Right renal cortex interstitium (tissue), 3 donors: ENCODE results near the gene SAFB2. TPM values are rescaled to one million over a fixed set of nuclear protein-coding genes. Genes with fewer than 3 reads are reported as not detected.

ENCODE experiments used
- DNase-seq, 3 donors: peaks; one replicate each; pipeline ENCODE4 v3.0.0-alpha.2; 2013; ENCODE audit warnings: low read depth in 3 of 3, low spot score in 2 of 3
- polyA plus RNA-seq, 3 donors: library from polyadenylated mRNA; unstranded; fragments of 120-200 nt; gene quantifications; one replicate each; pipeline ENCODE4 v1.2.1, GENCODE V29; 2013; ENCODE audit not compliant: insufficient read length in 3 of 3

The SAFB2 gene
- polyA plus RNA-seq = 10 to 100 TPM; 60.0 to 84.7 (median 64.6) TPM

DNA sequence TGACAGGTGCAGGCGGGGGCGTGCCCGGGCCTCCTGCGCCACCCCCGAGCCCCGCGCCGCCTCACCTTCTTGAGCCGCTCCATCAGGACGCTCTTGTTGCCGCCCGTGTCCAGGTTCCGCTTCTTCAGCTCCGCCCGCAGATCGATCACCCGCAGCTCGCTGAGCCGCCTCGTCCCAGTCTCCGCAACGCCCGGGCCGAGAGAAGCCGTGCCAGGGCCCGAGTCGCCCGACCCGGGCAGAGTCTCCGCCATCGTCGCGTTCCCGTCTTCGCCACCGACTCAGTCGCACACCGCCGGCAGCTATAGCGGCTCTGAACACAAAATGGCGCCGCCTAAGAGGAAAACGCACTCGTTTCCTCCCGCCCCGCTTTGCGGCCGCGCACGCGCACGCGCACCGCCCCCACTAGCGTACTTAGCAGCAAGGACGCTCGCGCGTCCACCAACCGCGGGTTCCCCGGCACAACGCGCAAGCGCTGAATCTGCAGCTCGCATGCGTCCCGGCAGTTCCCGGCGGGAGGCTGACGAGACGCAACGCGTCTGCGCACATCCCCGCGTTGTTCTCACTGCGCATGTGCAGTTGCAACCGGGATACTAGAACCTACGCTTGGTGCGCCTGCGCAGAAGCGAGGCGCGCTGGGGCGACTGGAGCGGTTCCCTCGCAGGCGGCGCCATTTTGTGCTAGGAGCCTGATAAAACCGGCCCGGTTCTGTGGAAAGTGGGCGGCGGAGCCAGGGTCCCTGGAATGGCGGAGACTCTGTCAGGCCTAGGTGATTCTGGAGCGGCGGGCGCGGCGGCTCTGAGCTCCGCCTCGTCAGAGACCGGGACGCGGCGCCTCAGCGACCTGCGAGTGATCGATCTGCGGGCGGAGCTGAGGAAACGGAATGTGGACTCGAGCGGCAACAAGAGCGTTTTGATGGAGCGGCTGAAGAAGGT, at the start of gene SAFB2, which contains the start of gene SAFB:
TSS of gene SAFB2 (minus strand) at position 312 of the 932 bp plus-strand sequence. CDS start at position 251, 61 bp downstream.
TSS of gene SAFB (plus strand) at position 619 of the 932 bp plus-strand sequence. CDS start at position 742, 123 bp downstream.
- DNase-seq = peak; percentile 99 to 100 (median 99)

DNA sequence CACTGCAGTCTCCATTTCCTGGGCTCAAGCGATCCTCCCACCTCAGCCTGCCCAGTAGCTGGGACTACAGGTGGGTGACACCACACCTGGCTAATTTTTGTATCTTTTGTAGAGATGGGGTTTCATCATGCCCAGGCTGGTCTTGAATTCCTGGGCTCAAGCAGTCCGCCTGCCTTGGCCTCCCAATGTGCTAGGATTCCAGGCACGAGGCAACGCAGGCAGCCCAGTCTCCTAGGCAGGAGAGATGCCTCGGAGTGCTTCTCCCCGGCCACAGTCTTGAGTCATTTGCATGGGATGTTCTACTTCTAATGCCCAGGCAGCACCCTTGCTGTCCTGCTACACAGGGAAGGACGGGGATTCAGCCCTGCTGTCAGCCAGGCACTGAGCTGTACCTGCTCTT, 49.0 kb upstream of the SAFB2 start:
- DNase-seq = no peak

DNA sequence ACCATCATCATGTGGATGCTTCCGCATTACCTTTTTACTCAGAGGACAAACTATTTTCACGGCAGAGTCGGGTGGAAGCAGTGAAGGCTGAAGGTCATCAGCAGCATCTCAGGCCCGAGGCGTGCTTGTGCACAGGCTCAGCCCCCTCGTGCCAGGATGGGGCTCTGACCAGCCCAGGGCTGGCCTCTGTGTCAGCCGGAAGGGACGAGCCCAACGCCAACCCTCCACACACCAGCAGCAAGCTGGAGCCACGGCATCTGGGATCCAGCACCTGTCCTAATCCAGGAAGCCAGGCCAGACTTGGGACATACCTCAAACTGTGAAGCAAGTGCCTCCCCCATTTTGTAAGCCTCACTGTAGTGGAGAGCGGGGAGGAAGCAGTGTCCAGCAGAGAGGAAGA, 46.6 kb upstream of the SAFB2 start:
- no peak for DNase-seq

DNA sequence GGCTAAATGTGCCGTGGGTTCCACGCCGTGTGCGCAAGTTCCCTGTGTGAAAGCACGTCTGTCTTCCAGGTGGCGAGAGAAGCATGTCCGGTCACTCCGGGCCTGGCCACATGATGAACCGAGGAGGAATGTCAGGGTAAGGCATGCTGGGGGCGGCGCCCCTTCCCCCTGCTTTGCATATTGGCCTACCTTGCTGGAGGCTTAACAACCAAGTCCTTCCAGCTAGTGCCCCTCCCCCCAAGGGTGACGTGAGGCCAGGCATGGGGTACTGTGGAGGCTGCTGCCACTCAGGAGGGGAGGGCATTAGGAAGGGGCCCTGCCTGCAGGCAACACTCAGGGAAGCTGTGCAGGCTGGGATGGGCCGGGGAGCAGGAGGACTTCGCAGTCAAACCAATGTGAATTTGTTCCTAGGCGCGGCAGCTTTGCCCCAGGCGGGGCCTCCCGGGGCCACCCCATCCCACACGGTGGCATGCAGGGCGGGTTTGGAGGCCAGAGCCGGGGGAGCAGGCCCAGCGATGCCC, 45.2 kb upstream of the SAFB2 start:
- DNase-seq = no peak

DNA sequence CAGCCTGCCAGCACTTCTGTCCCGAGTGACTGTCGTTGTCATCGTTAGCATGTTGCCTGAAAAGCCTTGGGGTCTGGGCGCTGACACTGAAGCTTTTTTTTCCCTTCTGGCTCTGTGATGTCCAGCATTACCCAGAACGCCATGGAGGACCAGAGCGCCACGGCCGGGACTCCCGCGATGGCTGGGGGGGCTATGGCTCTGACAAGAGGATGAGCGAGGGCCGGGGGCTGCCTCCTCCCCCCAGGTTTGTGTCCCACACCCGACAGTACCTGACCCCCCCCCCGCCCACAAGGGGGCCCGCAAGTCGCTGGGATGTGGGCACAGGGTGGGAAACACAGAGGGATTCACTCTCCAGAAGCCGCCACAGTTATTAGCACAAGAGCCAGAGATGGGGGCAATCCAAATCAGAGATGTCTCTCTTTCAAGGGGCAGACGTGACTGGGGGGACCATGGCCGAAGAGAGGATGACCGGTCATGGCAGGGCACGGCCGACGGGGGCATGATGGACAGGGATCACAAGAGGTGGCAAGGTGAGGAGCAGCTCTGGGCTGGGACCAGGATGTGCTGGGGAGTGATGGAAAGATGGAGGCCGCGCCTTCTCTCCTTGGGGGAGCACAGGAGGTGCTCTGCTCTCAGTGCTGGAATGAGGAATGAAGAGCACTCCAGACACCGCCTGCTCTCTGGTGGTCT, 44.5 kb upstream of the SAFB2 start:
- no peak for DNase-seq

DNA sequence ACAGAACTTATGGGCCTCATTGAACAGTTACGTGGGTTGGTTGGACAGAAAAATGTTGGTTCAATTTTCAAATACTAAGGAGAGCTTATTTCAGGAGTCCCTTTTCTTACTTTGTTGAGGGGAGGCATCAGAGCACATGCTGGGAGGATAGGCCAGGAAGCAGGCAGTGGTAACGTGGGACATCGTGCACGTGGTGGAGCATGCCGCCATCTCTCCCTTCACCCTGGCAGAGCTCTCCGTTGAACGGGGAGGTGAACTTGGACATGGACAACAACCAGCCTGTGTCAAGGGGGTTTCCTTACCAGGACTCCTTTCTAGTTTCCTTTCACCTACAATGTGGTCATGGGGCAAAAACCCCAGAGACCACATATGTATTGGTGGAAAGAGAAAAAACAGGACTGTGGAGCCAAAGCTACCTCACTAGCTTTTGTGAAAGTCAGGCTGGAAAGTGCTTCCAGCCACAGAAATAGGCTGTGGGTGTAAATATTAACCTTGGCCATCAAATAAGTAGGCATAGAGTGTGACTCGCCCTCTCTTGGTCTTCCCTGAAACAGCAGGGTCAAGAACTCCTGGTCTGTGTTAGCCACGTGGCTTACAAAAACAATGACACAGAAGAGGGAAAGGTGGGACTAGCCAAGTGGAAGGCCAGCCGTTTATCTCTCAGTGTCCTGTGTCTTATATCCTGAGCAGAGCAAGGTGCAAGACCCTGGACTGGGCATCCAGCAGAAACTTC, 43.4 kb upstream of the SAFB2 start:
- no peak for DNase-seq

DNA sequence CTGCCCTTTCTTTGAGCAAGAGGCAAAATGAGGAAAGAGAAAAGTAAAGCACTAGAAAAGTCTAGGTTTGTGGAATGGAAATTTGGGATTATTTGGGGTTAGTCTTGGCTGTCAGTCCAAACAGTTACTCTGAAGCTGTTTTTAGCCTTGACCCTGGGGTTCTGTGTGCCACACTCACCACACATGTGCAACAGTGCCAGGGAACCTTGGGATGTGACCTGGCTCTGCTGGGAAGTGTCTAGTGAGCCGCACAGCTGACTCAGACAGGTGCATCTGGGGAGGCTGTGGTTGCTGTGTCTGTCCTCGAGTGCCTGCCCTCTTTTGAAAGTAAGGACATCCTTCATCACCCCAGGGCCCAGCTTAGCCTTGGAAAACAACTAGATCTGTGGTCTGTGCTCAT, 41.9 kb upstream of the SAFB2 start:
- DNase-seq = no peak

DNA sequence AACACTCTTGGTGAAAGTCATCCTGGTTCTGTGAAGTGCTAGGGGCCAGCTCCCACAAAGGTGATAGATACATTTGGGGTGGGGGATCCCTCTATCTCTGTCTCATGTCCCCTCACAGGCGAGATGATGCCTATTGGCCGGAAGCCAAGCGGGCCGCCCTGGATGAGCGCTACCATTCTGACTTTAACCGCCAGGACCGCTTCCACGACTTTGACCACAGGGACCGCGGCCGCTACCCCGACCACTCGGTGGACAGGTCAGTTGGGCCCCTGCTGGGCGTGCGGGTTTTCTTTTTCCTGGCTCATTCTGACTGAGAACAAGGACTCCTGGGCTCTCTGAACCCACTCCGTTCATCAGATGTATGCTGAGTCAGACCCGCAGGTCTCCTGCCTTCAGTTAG, 41.3 kb upstream of the SAFB2 start:
- no peak for DNase-seq

DNA sequence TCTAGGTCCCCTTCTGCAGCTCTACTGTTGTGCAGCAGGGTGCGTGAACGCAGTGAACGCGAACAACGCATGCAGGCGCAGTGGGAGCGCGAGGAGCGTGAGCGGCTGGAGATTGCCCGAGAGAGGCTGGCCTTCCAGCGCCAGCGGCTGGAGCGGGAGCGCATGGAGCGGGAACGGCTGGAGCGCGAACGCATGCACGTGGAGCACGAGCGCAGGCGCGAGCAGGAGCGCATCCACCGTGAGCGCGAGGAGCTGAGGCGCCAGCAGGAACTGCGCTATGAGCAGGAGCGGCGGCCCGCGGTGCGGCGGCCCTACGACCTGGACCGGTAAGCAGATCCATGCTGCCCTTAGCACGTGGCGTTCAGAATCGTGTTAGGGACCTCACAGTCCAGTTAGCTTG, 38.9 kb upstream of the SAFB2 start:
- no peak for DNase-seq

DNA sequence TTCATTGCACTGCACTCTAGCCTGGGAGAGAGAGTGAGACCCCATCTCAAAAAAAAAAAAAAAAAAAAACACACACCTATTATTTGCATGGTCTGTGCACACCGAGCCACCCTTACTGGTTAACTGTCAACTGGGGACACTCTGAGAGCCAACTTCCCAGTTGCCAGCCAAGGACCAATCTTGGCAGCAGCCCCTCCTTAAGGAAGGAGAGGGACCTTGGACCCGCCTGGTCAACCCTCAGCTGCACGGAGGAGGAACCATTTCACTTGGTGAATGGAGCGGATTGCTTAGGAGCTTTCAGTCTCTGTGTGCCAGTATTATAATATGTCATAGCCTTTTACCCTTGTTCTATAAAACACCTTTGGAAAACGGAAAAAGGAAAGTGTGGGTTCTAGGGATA, 32.8 kb upstream of the SAFB2 start:
- DNase-seq = no peak

DNA sequence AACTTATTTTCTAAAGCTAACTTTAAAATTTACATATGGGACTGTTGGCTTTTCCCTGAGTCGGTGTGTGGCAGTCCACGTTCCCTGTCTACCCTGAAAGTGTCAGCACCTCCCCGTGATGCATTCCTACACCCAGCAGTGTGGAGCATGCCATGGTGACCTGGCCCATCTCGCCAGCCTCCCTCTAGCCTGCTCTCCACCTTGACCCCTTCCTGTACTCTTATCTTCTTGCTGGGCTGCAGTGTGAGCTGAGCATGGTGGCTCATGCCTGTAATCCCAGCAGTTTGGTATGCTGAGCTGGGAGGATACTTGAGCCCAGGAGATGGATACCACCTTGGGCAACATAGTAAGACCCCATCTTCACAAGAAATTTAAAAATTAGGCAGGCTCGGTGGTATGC, 32.4 kb upstream of the SAFB2 start:
- no peak for DNase-seq

DNA sequence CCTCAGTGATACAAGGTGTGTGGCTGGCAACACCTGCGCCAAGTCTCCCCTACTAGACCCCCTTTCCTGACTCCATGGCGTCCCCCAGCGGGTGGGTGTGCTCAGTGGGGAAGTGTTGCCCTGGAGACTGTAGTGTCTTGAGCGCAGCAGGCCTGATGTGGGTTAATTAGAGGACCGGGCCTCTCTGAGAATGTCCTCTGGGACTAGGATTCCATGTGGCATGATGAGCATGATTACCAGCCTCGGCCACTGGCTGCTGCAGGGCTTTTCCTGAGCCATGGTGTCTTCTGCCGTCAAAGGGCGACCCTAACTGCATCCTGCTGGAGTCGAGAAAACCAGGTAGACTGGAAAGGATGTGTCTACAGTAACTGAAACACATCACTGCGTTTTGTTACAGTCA, 29.7 kb upstream of the SAFB2 start:
- no peak for DNase-seq

DNA sequence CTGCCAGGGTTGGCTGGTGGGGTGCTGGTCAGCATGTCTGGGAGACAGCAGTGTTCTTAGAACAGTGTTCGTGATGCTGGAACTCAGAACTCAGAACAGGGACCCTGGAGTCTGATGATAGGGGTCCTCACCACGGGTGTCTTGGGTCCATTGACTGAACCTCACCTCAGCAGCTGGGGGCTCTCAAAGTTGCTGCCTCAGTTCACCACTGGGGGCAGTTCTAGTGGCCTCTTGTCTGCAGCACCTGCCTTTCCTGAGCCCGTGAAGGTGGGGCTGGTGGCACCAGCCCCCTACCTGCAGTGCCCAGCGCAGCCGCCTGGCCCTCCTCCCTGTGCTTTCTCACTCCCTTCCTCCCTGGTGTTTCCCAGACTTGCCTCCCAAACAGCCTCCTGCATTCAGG, 28.8 kb upstream of the SAFB2 start:
- DNase-seq = no peak

DNA sequence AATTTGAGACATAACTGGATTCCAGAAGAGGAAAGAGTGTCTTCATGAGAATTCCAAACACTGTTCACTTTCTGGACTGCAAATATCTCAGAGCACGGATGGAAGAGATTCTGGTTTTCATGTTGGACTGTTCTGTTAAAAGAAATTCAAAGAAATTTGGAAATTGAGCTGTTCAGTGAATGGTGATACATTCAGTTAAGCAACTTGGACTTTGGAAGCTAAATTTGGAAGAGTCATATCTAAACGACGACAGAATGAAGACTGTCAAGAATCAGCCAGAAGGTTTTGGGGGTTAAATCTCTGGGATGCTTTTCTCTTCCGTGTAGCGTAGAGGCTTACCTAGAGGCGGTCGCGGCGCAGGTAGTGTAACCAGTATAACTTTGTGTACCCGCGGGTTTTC, 25.9 kb upstream of the SAFB2 start:
- no peak for DNase-seq

DNA sequence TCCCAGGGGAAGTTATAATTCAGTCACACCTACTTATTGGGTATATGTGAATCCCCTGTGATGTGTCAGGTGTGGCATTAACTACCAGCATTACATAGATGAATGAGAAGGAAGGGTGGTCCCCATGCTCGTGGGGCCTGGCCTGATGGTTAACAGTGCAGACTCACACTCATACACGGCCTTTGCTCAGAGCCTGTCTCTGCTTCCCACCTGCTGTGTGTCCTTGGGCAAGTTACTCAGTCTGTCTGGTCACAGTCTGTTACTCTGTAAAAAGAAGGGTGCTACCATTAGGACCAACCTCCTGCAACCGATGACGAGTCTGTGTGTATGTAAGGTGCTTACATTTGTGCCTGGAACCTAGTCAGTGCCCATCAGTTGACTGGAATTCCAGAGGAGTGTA, 24.1 kb upstream of the SAFB2 start:
- no peak for DNase-seq

DNA sequence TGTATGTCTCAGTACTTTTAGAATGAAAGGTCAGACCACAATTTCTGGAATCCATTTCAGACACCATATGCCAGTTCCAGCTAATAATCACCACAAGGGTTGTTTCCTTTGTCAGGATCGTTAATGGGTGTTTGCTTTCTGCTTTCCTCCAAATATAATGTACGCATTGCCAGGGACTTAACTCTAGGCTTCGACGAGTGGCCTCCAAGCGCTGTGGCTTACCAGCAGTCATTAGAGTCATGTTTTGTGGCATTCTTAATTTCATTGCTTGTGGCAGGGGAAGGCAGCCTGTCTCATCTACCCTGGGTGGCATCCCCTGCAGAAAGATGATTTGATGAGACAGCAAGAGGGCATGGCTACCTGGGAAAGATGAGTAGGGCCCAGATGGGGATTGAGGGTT, 22.8 kb upstream of the SAFB2 start:
- no peak for DNase-seq

DNA sequence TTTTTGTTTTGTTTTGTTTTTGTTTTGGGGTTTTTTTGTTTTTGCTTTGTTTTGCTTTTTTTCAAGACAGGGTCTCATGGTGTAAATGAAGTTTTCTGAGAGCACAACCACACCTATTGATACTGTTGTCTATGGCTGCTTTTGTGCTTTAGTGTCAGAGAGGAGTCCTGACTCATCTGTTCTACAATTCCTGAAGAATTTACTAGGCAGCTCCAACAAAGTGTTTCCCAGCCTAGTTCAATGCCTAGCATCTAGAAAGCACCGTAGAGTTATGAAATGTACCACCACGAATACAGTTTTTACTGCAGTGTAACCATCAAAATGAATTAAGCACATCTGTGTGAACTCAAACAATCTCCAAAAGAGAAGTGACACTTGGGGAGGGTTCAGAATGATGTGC, 21.5 kb upstream of the SAFB2 start:
- DNase-seq = no peak

DNA sequence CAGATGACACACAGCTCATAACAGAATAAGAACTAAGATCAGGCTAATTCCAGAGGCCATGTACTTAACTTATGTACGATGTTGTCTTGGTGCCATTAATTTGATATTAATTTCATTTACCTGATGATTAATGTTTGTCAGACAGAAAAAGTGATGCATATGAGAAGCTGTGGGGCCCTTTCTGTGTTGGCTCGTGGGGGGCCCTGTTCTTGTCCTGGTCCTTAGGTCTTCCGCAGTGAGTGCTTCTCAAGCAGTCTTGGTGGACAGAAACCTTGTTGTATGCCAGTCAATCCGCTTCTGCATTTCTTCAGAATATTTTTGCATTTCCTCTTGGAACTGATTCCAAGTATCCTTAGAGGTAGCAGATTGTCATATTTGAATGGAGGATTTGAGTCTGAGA, 20.5 kb upstream of the SAFB2 start:
- DNase-seq = no peak

DNA sequence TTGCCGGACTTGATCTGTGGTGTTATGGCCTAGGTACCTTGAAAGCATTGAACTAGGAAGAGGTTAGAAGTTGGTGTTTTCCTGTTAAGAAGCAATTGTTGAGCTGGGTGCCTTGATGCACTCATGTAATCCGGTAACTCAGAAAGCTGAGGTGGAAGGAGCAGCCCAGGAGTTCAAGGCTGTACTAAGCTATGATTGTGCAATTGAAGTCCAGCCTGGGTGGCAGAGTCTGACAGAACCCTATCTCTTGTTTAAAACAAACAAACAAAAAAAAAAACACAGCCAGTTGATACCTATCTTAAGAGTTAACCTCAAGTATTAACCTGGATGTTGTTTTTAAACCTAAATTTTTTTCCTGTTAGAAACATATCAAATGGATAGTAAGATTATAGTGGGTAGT, 19.6 kb upstream of the SAFB2 start:
- DNase-seq = no peak

DNA sequence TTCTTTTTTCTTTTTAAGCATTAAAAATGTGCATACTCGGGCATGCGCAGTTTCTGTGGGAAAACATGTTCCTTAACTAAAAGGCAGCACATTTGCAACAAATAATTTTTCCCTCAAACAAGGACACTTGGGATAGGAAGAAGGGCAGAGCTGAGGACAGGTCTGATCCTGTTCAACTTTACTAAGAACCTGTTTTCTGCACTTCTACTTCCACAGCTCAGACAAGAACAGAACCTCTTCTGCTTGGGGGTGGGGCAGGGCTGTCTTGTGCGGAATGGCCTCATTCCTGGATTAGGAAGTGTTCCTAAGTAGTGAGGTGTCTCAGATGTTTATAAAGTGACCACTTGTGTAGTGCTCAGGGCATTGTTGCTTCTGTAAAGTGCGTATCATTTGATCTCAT, 18.6 kb upstream of the SAFB2 start:
- DNase-seq = no peak

DNA sequence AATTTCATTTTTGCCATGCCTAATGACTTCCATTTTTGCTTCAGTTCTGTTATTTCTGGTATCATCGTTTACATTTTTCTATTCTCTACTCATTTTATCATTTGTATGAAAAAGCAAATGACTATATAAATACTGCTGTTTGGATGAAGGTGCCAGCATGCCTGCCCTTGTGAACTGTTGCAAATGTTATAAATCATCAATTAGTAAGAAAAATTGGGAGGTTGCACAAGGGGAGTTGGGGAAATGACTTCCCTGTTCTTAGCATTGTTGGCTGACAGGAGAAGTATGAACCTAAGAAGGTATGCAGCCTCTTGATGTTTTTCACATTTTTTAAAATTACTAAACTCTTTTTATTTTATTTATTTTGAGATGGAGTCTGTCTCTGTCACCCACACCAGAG, 15.4 kb upstream of the SAFB2 start:
- no peak for DNase-seq
